HG03060 (cell line): ENCODE measurements around the gene VEGFA.

Source experiments
- ATAC-seq: cut with Tn5 transposase; IDR thresholded peaks from one replicate; pipeline ENCODE4 v1.9.1; 2021; ENCODE audit warnings: low read depth, moderate number of reproducible peaks; ENCODE audit not compliant: unreplicated experiment

The VEGFA gene

GRCh38 chr6:43738877-43739641 lies 31.0 kb upstream of the VEGFA start:
- no peak for ATAC-seq

- ATAC-seq = no peak
These were observed 30.3 kb upstream of the VEGFA start for GRCh38 chr6:43739642-43740091.

- no peak for ATAC-seq
These were observed 29.6 kb upstream of the VEGFA start for GRCh38 chr6:43740321-43740960.

GRCh38 chr6:43740961-43741764 lies 28.8 kb upstream of the VEGFA start:
- ATAC-seq = no peak

- ATAC-seq = no peak
These were observed 28.2 kb upstream of the VEGFA start for GRCh38 chr6:43741829-43742228.

- no peak for ATAC-seq
These were observed 27.7 kb upstream of the VEGFA start for GRCh38 chr6:43742285-43742684.

- no peak for ATAC-seq
These were observed 26.9 kb upstream of the VEGFA start for GRCh38 chr6:43742931-43743632.

- ATAC-seq = no peak
These were observed 26.2 kb upstream of the VEGFA start for GRCh38 chr6:43743682-43744381.

GRCh38 chr6:43744491-43744890 lies 25.5 kb upstream of the VEGFA start:
- no peak for ATAC-seq

GRCh38 chr6:43744931-43745727 lies 24.9 kb upstream of the VEGFA start:
- no peak for ATAC-seq

GRCh38 chr6:43746071-43746470 lies 23.9 kb upstream of the VEGFA start:
- ATAC-seq = no peak

- ATAC-seq = no peak
These were observed 23.4 kb upstream of the VEGFA start for GRCh38 chr6:43746613-43747102.

- ATAC-seq = no peak
These were observed 22.2 kb upstream of the VEGFA start for GRCh38 chr6:43747784-43748183.

GRCh38 chr6:43748765-43749164 lies 21.2 kb upstream of the VEGFA start:
- no peak for ATAC-seq

- ATAC-seq = no peak
These were observed 20.6 kb upstream of the VEGFA start for GRCh38 chr6:43749461-43749860.

- no peak for ATAC-seq
These were observed 19.4 kb upstream of the VEGFA start for GRCh38 chr6:43750622-43751021.

- ATAC-seq = no peak
These were observed 16.3 kb upstream of the VEGFA start for GRCh38 chr6:43753570-43754183.

GRCh38 chr6:43757966-43758616 lies 11.9 kb upstream of the VEGFA start:
- no peak for ATAC-seq
